COR-L47 (cell line): ENCODE data around the gene RTN4R.
"Not testable (repeated sequence)": the region's sequence is repeated elsewhere in the genome, so short reads cannot be mapped to it uniquely, and the experiment has no call there.

Source experiments
- DNase-seq: peaks from one replicate; lab custom pipeline; 2025; lab: John Stamatoyannopoulos, UW

Gene RTN4R

DNA sequence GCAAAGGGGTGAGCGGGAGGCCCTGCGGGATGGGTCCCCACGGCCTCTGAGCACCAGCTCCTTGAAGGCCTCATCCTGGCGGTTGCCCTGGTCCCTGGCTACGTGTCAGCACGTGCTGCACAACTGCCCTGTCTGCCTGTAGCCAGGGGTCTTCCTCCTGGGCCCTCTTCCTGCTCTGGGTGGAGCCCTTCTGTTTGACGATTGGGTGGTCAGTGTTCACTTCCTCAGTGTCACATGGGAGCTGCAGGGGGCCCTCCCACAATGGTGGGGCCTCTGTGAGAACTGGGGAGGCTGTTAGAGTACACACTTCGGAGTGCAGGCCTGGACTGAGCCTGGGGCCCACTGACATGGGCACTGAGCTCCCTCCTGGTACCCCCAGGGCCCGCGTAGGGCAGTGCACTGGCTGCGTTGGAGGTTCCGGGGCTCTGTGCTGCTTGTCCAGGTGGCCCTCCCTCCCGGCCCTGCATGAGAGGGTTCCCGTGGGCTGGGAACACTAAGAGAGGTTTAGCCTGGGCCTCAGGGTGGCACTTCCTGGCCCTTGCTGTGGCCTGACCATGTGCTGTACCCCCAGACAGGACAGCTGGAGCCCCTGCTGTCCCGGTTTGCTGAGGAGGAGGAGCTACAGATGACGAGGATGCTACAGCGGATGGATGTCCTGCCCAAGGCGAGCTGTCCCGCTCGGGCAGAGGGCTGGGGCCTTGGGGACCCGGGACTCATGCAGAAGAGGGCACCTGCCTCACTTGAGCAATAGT is 38.0 kb upstream of the RTN4R start:
- no peak for DNase-seq

DNA sequence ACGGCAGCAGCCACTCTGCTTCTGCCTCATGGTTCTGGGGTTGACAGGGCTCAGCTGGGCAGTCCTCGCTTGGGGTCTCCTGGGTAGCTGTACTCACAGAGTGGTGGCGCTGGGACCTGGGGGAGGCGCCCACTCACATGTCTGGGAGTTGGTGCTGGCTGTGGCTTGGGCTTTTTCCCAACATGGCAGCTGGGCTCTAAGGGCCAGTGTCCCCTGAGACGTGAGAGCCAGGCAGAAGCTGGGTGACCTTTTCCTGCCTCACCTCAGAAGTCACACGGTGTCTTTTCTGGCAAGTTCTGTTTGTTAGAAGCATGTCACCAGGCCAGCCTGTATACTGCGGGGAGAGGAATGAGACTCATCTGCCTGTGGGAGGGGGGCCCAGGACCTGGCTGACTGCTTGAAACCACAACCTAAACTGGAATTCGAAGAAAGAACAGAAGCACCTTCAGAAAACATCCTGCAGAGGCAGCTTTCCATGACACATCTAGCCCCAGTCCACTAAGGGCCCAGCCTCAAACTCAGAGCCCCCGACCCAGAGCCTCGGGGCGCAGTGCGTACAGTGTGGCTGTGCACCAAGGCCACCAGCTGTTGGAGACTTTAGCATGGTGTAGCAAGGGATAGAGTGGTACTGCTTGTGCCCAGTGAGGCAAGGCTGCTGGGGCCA is 37.2 kb upstream of the RTN4R start:
- not testable (repeated sequence) for DNase-seq

DNA sequence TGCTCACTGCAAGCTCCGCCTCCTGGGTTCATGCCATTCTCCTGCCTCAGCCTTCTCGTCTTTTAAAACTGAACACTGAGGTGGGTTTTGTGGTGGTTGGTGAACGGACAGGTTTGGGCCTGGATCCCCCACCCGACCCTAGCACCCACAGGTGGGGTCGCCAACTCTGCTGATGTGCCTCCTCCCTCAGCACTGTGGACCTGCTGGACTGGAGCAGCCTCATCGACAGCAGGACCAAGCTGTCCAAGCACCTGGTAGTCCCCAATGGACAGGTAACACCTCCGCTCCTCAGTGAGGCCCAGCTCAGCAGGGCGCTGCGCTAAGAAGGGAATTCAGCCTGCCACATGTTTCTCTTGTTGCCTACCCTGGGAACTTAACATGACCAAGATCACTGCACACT is 36.5 kb upstream of the RTN4R start:
- no peak for DNase-seq

DNA sequence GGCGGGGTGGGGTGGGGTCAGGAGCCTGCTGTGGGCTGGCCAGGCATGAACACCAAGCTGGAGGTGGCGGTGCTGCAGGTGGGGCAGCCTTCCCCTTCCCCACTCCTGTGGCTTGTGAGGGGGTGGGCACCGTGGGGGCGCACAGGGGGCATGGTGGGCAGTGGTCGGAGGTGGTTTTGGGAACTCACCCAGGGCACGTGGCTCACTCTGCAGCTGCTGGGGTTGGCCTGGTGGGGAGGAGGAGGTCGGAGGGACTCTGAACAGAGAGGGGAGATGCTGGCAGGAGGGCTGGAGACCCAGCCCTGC is 35.1 kb upstream of the RTN4R start:
- not testable (repeated sequence) for DNase-seq

DNA sequence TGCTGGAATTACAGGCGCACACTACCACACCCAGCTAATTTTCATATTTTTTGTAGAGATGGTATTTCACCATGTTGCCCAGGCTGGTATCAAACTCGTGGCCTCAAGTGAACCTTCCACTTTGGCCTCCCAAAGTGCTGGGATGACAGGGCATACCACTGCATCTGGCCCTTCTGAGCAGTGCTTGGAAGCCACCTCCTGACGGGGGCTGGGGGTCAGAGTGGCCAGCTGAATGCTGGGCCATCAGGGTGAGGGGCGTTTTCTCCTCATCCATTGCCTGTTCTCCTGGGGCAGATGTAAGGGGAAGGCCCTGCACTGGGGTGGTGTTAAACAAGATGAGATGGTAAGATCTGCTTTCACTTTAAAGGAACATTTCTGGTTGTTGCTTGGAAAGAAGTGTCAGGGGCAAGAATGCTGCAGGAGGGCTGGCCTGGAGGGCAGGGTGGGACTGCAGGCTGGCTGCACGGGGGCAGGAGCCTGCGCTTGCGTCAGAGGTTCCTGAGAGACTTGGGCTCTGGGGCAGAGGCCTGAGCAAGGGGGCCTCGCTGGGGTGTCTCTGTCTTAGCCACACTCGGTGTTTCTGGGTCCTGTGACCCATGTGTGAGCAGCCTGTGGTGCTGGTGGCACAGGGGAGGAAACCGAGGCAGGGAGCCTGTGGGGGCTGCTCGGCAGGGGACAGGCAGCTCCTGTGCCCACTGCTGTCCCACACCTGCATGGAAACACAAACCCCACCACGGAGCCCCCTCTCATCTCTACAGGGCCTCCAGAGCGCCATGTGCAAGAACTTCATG is 34.5 kb upstream of the RTN4R start:
- no peak for DNase-seq

DNA sequence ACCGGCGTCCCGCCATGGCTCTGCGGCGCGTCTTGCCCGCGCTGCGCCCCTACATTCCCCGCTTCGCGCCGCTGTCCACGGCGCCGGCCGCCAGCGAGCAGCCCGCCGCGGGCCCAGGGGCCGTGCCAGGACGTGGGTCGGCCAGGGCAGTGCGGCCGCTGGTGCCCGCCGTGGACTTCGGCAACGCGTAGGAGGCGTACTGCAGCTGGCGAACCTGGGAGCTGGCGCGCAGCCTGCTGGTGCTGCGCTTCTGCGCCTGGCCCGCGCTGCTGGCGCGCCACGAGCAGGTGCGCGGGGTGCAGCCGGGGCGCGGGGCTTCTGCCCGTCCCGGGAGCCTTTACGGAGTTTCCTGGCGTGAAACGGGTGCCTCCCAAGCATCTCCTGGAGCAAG is 31.6 kb upstream of the RTN4R start:
- peak; percentile 22 for DNase-seq

DNA sequence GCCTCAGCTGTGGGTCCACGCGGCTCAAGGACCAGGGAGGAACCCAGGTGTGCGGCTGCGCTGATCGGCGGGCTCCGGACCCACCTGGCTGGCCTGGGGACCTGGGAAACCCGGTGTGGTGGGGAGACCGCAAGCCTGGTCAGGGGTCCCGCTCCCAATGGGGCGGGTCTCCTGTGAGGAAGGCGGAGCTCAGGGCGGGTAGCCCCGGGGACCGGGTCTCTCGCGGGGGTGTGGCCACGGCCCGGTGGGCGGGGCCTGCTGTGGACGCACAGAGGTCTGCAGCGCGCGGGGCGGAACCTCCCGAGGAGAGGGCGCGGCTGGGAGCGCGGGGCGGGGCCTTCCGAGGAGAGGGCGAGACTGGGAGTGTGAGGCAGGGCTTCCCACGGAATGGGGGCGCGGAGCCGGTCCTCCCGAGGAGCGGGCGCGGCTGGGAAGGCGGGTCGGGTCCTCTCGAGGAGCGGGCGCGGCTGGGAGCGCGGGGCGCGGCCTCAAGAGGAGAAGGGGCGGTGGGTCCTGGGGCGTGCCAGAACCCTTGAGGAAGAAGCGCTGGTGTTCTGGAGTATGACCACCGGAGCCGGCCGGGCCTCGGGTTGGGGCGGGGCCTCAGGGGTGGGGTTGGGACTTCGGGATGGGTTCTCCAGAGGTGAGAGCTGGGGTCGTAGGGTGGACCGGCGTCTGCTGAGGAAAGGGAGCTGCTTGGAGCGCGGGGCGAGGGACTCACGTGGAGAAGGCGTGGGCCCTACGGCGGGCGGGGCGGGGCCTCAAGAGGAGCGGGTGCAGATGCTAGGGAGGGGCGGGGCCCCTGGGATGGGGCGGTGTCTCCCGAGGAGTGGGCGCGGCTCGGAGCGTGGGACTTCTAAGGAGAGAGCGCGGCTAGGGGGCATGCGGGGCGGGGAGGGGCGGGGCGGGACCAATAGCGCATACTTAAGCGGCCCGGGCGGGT is 31.0 kb upstream of the RTN4R start:
- peak; percentile 68 for DNase-seq

DNA sequence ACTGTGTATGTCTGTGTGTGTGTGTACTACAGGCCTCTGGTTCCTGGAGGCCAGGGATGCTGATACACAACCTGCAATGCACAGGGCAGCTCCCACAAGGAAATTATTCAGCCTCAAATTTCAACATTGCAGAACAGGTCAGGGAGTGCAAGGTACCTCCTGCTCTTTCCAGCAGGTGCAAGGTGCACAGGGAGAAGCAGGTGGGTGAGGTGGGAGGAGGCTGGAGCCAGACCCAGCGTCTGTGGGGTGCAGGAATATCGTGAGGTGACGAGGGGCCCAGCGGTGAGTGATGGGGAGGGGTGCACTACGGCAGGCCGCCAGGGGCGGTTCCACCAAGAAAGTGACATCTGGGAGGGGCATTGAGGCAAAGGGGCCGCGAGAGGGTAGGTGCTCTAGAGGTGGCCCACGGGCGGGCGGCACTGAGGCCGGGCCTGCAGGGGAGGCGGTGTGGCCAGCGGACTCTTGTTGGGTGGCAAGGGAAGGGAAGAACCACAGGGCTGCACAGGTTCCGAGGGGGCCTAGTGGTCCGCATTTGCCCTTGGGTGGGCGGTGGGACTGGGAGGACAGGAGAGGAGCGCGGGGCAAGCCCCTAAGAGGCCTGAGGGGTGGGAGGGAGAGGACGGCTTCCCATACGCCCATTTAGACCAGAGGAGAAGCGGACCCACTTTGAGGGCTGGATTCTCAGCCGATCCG is 30.1 kb upstream of the RTN4R start:
- DNase-seq, result no peak

DNA sequence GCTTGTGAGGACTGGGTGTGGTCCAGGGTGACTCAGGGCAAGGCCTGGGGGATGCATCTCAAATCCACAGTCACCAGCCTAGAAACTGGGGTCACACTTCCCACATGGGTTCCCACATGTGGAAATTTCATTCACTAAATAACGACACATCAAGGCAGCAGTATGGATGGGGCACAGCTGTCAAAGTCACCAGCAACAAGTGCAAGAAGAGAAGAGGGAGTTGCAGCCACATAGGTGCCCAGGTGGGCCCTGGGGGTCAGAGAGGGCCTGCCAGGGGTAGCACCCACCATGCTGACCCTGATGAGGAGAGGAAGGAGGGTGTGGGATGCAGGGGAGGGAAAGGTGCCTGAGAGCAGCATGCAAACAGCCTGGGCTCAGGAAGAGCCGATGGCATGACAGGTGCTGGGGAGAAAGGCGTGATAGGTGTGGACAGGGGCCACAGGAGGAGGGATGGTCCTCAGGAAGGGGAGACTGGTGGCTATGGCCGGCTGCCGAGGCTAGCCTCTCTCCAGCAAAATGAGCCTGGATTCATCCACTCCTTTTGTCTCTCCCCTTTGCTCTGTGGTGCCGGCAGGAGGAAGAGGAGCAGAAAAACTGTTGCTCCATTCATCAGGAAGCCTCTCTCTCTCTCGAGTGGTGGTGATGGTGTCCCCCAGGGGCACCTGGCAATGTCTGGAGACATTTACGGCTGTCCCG is 29.4 kb upstream of the RTN4R start:
- no peak for DNase-seq

DNA sequence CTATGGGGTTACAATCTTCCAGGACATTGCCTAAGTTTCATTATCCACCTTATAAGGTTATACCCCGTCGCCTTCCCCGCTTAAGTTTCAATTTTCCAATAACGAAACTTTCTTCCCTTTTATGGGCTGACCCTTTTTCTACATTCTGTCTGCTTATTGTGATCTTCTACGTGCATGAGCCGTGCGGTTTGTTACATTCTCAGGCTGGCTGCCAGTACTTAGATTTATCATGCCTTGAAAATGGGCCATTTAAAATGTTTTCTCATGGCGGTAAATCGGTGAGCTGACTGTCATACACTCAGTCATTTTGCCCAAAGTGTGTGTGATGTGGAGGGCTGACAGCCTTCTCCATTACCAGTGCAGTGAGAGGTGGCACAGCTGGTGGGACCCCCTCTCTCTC is 28.5 kb upstream of the RTN4R start:
- no peak for DNase-seq

DNA sequence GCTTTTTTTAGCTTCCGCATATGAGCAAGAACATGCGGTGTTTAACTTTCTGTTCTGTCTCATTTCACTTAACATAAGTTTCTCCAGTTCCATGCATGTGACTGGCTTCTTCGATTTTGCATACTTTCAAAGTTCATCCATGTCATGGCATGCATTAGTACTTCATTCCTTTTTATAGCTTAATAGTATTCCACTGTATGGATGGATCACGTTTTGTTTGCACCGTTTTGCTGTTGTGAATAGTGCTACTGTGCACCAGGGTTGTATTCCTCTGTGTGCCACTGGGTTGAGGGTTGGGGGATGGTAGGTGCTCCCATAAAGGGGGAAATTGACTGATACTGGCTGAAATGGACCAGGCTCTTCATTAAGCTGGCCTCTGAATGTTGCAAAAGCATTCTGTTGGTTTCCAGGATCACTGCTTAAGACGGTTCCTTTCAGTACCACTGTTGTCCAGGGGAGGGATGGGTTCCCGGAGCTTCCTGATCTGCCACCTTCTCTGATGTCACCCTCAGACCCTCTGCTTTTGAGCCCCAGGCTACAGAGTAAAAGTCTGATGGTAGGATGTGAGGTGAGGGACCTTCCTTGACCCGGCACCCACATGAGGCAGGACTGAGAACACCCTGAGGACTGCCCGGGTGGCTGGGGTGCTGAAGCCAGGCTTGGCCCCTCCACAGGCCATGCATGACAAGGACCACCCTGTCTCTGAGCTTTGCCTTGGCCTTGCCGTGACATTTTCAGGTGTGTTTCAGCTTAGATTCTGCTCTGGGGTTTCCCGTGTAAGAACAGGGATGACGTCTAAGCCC is 27.3 kb upstream of the RTN4R start:
- no peak for DNase-seq

DNA sequence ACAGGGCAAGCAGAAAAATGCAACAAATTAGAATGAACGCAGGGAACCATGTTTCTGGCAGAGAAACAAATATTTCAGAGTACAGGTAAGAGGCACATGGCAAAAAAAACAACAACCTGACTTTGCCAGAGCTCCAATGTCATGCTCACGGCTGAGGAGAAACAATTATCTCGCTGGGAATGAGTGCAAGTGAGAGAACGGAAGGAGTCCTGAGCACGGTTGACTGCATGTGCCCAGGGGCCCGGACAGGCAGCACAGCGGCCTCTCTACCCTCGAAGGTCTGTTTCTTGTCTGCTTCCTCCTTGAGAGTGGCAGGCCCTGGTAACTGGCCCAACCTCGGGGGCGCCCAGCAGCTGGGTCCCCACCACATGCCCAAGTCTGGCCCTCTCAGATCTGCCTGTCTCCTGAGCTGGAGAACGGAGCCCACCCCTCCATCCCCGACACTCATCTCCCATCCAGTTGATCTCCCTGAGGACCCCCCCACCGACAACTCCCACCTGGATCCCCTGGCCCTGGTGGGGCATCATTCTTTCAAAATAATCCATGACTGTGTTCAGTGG is 24.6 kb upstream of the RTN4R start:
- no peak for DNase-seq

DNA sequence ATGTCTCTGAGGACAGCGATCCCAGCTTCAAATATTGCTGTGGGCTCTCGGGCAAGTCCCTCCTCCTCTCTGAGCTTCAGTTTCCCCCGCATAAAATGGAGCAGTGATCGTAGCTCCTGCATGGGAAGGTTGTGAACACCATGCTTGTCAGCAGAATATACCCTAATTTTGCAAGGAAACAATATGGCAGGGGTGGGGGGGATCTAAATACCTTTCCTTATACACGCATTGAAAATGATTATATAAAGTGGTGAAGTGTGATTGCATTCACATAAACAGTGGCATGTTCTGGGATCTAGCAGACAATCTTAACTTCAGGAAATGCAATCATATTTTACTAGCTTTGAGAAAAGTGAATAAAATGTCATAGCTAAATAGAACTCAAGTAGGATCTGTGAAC is 24.0 kb upstream of the RTN4R start:
- DNase-seq, result no peak

DNA sequence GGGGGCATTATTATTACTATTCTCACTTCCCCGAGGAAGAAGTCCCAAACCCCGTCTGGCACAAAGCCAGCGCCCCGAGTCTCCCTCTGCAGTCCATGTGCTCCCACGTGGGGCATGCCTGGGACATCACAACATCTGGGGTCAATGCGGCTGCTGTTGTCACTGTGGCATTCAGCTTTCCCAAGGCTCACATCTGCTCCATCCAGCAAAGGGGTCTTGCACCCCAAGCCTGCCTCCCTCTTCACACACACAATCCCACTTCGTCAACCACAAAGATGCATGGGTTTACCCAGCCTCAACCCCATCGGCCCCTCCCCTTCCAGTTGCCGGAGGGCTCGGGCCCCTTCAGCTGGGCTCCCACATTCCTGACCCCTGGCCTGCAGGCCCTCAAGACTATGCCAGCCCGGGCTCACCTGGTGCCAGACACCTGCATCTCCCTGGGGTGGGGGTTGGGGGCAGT is 23.5 kb upstream of the RTN4R start:
- no peak for DNase-seq

DNA sequence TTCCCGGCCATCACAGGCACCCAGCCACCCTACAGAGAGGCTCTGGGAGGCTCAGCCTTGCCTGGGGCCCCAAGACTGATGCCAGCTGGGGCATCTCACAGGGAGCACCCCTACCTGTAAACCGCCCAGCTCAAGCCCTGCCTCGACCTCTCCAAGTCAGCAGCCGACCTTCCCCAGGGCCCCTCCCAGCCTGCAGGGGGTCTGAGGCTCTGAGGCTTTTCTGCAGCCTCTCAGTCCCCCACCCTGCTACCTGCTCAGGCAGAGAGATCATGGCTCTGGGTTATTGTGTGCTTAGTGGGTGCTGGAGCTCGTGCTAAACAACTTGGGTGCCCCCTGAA is 23.1 kb upstream of the RTN4R start:
- no peak for DNase-seq

DNA sequence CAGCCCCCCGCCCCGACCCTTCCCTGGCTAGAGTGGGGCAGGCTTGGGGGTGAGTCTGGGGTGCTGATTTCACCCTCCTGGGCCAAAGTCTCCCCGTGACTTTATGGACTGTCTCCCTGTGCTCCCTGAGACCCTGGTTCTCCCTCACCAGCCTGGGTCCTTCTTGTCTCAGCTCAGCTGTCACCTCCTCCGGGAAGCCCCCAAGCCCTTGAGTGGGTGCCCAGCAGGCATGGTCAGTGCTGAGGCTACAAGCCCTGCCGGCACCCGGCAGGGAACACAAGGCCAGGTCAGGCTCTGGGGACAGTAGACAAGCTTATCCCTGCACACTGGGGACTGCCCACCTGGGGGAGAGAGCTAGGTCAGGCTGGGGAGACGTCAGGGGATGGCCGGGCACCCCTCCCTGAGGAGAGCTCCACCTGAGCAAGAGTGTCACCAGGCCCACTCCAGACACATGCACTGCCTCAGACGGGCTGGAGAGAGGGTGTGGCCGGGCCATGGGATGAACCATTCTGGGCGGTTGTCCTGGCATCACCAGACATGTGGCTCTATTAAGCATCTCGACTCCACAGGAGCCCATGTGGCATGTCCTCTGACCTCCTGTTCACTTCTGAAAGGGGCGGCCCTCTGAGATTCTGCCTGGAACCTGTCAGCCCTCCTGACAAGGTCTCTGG is 22.6 kb upstream of the RTN4R start:
- DNase-seq, result no peak

DNA sequence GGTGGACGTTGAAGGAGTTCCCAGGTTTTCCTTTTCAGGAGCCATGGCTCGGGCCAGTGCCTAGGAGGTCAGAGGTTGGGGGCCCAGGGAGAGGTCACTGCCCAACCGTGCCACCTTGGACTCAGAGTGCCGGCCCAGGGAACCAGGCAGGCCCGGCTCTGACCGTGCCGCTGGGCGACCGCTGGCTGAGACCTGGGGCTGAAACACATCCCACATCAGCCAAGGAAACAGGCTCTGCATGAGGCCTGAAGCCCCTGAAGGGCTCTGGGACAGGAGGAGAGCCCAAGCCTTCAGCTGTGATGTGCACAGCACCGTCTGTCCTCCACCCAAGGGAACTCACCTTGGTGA is 21.9 kb upstream of the RTN4R start:
- no peak for DNase-seq

DNA sequence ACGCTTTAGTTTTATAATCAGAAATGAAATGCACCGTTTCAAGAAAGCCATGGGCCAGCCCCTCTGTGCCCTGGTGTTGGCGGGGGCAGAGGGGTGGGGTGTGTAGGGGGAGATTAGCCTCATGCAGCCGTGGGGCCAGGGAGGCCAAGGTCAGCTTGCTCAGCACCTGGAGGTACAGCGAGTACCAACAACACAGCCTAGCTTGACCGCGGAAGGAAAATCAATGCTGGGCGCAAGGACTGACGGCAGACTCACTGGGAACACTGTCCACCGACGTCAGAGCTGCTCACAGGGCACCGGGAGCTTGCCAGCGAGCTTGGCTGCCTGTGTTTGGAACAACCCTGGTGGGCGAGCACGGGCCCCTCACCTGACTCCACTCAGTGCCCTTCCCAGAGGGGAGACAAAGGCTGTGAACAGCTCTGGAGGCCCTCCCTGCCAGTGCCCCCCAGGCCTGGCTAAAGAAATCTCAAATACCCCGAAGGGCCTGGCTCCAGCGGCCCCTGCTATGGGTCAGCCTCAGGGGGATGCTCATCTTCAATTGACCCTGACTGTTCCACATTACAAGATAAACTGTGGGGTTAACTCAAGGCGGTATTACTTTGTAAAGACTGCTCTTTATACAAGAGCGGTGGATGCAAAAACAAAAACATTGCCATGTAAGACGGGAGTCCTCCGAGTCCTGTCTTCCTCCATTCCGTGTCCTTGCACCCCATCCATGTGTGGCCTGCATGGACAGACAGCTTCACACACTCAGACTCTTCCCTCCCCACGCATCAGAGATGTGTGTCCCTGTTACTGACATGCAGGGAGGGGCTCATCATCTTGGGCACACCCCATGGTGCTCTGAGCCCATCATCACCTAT is 21.3 kb upstream of the RTN4R start:
- DNase-seq, result not testable (repeated sequence)
